Measurements from ENCODE around the gene PKNOX2.

The PKNOX2 gene

GRCh38 chr11:125173027-125173426 lies 8.5 kb downstream of the PKNOX2 start:
- DNase-seq (ENCODE audit: low spot score) = no peak

- DNase-seq (ENCODE audit: low spot score) = no peak
These were observed 9.0 kb downstream of the PKNOX2 start for GRCh38 chr11:125173556-125173955.

- DNase-seq (ENCODE audit: low spot score) = no peak
These were observed 9.5 kb downstream of the PKNOX2 start for GRCh38 chr11:125174057-125174456.

GRCh38 chr11:125174686-125175085 lies 10.1 kb downstream of the PKNOX2 start:
- no peak for DNase-seq (ENCODE audit: low spot score)

GRCh38 chr11:125175166-125175565 lies 10.6 kb downstream of the PKNOX2 start:
- DNase-seq (ENCODE audit: low spot score) = no peak

GRCh38 chr11:125175896-125176575 lies 11.5 kb downstream of the PKNOX2 start:
- DNase-seq (ENCODE audit: low spot score) = no peak

GRCh38 chr11:125176866-125177265 lies 12.3 kb downstream of the PKNOX2 start:
- DNase-seq (ENCODE audit: low spot score) = no peak

- no peak for DNase-seq (ENCODE audit: low spot score)
These were observed 13.0 kb downstream of the PKNOX2 start for GRCh38 chr11:125177543-125177942.

- DNase-seq (ENCODE audit: low spot score) = no peak
These were observed 14.8 kb downstream of the PKNOX2 start for GRCh38 chr11:125179346-125179745.

- DNase-seq (ENCODE audit: low spot score) = no peak
These were observed 15.3 kb downstream of the PKNOX2 start for GRCh38 chr11:125179895-125180294.

GRCh38 chr11:125180413-125181305 lies 16.1 kb downstream of the PKNOX2 start:
- no peak for DNase-seq (ENCODE audit: low spot score)

- DNase-seq (ENCODE audit: low spot score) = no peak
These were observed 18.0 kb downstream of the PKNOX2 start for GRCh38 chr11:125182573-125182972.

- DNase-seq (ENCODE audit: low spot score) = no peak
These were observed 19.1 kb downstream of the PKNOX2 start for GRCh38 chr11:125183641-125184040.

GRCh38 chr11:125188021-125188420 lies 23.5 kb downstream of the PKNOX2 start:
- no peak for DNase-seq (ENCODE audit: low spot score)

GRCh38 chr11:125190566-125190965 lies 26.0 kb downstream of the PKNOX2 start:
- DNase-seq (ENCODE audit: low spot score) = no peak

- DNase-seq (ENCODE audit: low spot score) = no peak
These were observed 27.6 kb downstream of the PKNOX2 start for GRCh38 chr11:125192183-125192582.

GRCh38 chr11:125192717-125193415 lies 28.3 kb downstream of the PKNOX2 start:
- DNase-seq (ENCODE audit: low spot score) = no peak

- DNase-seq (ENCODE audit: low spot score) = no peak
These were observed 28.8 kb downstream of the PKNOX2 start for GRCh38 chr11:125193416-125193726.

- no peak for DNase-seq (ENCODE audit: low spot score)
These were observed 29.3 kb downstream of the PKNOX2 start for GRCh38 chr11:125193841-125194240.

- no peak for DNase-seq (ENCODE audit: low spot score)
These were observed 35.4 kb downstream of the PKNOX2 start for GRCh38 chr11:125199915-125200314.

GRCh38 chr11:125200441-125200840 lies 35.9 kb downstream of the PKNOX2 start:
- DNase-seq (ENCODE audit: low spot score) = no peak

GRCh38 chr11:125201525-125202141 lies 37.1 kb downstream of the PKNOX2 start:
- no peak for DNase-seq (ENCODE audit: low spot score)
